Measurements from ENCODE around the gene PERM1.
"Not testable (repeated sequence)": the region's sequence is repeated elsewhere in the genome, so short reads cannot be mapped to it uniquely, and the experiment has no call there.

Gene PERM1

DNA sequence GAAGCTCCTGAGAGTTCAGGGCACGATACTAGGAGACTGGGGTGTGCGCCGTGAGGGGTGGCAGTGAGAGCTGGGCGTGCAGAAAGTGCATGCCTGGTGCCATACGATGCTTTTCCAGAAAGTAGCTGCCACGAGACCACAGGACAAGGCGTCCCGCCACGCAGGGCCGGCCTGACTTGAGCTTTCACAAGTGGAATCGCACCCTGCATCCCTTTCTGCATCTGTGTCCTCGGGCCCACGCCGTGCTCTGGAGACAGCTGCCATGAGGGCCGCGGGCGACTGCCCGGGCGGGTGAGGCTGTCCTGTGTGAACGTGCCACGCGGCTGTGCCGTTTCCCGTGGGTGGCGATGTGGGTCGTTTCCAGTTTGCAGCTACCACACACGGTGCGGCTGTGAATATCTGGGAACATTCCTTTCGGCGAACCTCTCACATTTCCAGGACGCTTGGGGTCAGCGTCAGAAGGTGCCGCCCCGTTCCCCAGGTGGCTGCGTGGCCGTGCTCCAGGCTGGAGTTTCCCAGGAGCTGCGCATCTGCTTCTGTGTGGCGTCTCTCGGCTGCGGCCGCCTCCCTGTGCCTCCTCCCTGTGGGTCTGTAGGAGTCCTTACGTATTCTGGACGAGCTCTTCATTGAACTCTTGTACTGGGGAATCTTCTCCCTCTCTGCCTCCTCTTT, 1.0 kb upstream of the PERM1 start:
- peaks cover 49% of the 10 kb centered on the region for H3K27me3 ChIP-seq (ENCODE audit: control insufficient read depth, insufficient read depth, low read length)
- H3K27ac ChIP-seq (ENCODE audit: low read depth, low read length): no peak overlapping the region
- no peaks in the 10 kb centered on the region for H3K36me3 ChIP-seq (ENCODE audit: control insufficient read depth, insufficient read depth, low read length)
- no peak overlapping the region for H3K4me3 ChIP-seq (ENCODE audit: low read depth, low read length)
- no peak overlapping the region for H3K9ac ChIP-seq (ENCODE audit: low read depth, low read length)
- no peaks in the 10 kb centered on the region for H3K9me3 ChIP-seq (ENCODE audit: control insufficient read depth, insufficient read depth, low read length)
- no peaks in the 10 kb centered on the region for H3K4me1 ChIP-seq (ENCODE audit: control insufficient read depth, insufficient read depth, low read length)

DNA sequence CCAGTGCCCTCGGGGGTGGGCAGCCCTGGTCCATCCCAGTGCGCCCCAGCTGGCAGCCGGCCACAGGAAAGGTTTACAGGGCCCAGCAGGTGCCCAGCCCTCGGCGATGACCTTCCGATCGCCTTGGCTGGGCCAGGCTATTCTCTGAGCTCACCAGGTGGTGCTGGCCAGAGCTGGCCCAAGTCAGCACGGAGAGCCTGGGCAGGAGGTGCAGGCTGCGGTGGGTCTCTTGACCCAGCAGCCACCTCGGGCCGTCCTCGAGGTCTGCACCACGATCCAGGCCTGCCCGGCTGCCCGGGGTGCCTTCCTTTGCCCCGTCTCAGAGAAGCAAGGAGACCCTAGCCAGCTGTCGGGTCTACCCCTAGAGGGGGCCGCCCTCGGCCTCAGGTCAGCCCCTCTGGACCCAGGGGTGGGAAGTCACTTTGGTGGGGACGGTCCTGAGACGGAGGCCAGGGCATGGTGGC, 370 bp downstream of the PERM1 start:
- H3K27me3 ChIP-seq (ENCODE audit: control insufficient read depth, insufficient read depth, low read length): peaks cover 49% of the 10 kb centered on the region
- no peak overlapping the region for H3K4me3 ChIP-seq (ENCODE audit: low read depth, low read length)
- H3K9me3 ChIP-seq (ENCODE audit: control insufficient read depth, insufficient read depth, low read length): no peaks in the 10 kb centered on the region
- no peaks in the 10 kb centered on the region for H3K36me3 ChIP-seq (ENCODE audit: control insufficient read depth, insufficient read depth, low read length)
- no peak overlapping the region for H3K9ac ChIP-seq (ENCODE audit: low read depth, low read length)
- no peaks in the 10 kb centered on the region for H3K4me1 ChIP-seq (ENCODE audit: control insufficient read depth, insufficient read depth, low read length)
- no peak overlapping the region for H3K27ac ChIP-seq (ENCODE audit: low read depth, low read length)

DNA sequence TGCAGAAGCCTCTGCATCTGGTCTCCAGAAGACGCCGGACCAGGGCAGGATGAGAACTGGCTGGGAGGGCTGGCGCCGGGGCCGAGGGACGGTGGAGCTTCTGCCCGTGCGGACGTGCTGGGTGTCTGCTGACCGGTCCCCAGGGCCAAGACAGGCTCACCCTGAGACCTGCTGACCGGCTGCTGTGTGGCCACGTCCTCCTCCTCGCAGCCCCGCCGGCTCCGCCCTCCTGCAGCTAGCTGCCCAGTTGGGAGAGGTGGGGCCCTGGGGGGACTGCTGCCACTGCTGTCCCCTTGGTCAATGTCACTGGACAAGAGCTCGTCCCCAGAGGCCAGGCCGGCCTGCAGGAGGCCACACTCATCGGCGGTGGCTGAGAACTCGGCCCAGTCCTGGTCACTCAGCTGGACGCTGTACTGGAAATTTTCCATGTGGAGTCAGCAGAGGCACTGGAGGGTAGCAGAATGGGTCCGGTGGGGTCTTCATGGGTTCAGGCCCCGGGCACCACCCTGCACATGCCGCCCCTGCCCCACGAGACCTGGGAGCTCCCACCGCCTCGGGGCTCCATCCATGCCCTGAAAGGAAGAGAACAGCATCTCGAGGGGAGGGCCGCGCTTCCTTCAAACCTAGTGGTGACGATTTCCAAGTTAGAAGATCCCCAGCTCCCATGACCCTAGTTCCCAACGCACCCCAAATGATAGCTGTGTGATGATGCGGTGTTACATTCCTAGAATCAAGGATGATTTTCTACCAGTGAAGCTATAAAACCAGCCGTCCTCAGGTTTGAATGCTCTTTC, 1.1 kb downstream of the PERM1 start:
- Histone ChIP-seq H3K4me3 (ENCODE audit: low read depth, low read length) (no peak overlapping the region), H3K27me3 (ENCODE audit: control insufficient read depth, insufficient read depth, low read length) (peaks cover 47% of the 10 kb centered on the region), H3K36me3 (ENCODE audit: control insufficient read depth, insufficient read depth, low read length) (no peaks in the 10 kb centered on the region), H3K4me1 (ENCODE audit: control insufficient read depth, insufficient read depth, low read length) (no peaks in the 10 kb centered on the region), H3K9me3 (ENCODE audit: control insufficient read depth, insufficient read depth, low read length) (no peaks in the 10 kb centered on the region), H3K9ac (ENCODE audit: low read depth, low read length) (no peak overlapping the region), H3K27ac (ENCODE audit: low read depth, low read length) (no peak overlapping the region)

DNA sequence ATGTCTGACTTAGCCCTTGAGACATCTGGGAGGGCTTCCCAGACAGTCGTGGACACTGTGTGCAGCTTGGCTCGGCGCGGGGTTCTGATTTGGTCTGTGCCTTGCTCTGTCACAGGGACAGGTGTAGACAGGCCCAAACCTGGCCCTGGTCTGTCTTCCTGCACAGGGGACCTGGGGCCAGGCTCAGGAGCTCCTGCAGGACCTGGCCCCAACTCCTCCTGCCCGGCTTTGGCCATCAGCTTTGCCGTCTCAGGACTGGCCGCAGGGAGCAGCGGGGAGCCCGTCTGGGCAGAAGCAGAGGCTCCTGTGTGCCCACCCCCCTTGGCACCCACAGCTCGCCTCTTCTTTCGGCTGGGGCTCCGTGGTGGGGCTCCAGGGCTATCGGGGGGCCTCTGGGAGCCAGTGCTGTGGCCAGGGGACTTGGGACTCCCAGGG, 1.7 kb downstream of the PERM1 start:
- Histone ChIP-seq H3K27ac (ENCODE audit: low read depth, low read length) (no peak overlapping the region), H3K9me3 (ENCODE audit: control insufficient read depth, insufficient read depth, low read length) (no peaks in the 10 kb centered on the region), H3K4me3 (ENCODE audit: low read depth, low read length) (no peak overlapping the region), H3K4me1 (ENCODE audit: control insufficient read depth, insufficient read depth, low read length) (no peaks in the 10 kb centered on the region), H3K27me3 (ENCODE audit: control insufficient read depth, insufficient read depth, low read length) (peaks cover 45% of the 10 kb centered on the region), H3K9ac (ENCODE audit: low read depth, low read length) (no peak overlapping the region), H3K36me3 (ENCODE audit: control insufficient read depth, insufficient read depth, low read length) (no peaks in the 10 kb centered on the region)

DNA sequence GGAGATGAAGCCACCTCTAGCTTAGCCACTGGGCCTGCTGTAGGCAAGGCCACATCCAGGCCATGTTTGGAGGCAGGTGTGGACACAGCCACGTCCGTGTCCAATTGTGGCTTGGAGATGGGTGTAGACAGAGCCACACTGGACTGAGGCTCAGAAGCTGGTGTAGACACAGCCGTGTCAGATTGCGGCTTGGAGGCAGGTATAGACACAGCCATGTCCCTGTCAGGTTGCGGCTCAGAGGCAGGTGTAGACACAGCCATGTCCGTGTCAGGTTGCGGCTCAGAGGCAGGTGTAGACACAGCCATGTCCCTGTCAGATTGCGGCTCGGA, 2.2 kb downstream of the PERM1 start:
- no peak overlapping the region for H3K9ac ChIP-seq (ENCODE audit: low read depth, low read length)
- peaks cover 42% of the 10 kb centered on the region for H3K27me3 ChIP-seq (ENCODE audit: control insufficient read depth, insufficient read depth, low read length)
- no peaks in the 10 kb centered on the region for H3K4me1 ChIP-seq (ENCODE audit: control insufficient read depth, insufficient read depth, low read length)
- no peak overlapping the region for H3K4me3 ChIP-seq (ENCODE audit: low read depth, low read length)
- H3K9me3 ChIP-seq (ENCODE audit: control insufficient read depth, insufficient read depth, low read length): no peaks in the 10 kb centered on the region
- H3K36me3 ChIP-seq (ENCODE audit: control insufficient read depth, insufficient read depth, low read length): no peaks in the 10 kb centered on the region
- no peak overlapping the region for H3K27ac ChIP-seq (ENCODE audit: low read depth, low read length)

DNA sequence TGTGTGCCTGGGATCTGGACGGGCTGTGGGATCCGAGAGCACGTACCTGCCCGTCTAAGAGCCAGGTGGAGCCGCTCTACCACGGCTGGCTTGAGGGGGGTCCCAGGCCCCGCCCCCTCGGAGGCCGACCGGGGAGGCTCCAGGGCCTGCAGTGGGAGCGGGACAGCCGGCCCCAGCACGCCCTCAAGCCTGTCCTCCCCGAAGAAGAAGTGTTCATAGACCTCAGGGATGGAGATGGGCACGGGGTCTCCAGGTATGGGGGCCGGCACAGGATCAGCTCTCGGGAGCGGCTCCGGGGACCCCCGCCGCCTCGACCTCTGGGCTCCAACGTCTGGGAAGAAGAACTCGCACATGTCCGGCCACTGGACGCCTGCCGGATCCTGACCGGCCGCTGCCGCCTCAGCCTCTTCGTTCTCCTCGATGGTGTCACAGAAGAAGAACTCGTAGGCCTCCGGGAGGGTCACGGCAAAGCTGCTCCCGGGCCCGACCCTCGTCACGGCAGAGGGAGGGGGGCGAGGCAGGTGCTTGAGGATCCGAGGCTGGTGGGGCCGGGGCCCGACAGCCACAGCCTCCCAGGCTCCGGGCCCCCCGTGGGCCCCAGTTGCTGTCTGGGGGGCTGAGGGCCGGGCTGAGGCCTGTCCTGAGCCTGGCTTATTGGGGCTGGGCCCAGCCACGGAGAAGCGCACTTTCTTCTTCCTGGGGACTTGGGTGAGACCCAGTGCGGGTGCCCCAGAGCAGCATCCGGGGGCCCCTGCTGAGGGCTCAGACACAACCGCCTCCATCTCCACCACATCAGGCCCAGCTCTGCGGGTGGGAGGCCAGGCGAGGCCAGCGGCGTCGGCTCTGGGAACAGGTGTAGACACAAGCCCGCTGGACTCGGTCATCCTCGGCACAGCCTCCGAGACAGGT, 2.8 kb downstream of the PERM1 start:
- H3K4me3 ChIP-seq (ENCODE audit: low read depth, low read length): no peak overlapping the region
- no peak overlapping the region for H3K27ac ChIP-seq (ENCODE audit: low read depth, low read length)

DNA sequence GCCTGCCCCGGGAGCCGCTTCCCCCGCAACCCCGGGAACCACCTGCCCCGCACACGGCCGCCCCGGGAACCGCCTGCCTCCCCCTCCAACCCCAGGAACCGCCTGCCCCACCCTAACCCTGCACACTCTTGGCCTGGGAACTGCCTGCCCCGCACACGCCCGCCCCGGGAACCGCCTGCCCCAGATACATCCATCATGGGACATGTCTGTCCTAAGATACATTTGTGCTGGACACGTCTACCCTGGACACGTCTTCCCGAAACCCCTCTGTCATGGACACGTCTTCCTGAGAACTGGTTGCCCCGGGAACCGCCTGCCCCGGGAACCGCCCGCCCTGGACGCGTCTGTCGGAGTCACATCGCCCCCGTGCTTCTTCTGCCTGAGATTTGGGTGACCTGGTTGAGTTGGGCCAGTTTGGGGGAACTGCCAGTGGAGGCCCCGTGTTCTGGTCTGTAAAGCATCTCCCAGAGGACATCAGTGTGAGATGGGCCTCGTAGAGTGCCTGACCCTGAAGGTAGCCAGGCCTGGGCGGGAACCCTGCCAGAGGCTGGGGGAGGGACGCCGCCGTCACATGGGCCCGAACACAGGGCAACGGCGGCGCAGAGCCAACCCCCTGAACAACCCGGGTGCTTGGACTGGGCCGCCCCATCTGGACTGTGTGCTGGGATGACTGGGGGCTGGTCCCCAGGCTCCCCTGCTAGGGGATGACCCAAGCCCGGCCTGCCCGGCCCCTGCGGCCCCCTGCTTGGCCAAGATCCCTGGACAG, 3.6 kb downstream of the PERM1 start:
- Histone ChIP-seq H3K9me3 (ENCODE audit: control insufficient read depth, insufficient read depth, low read length) (no peaks in the 10 kb centered on the region), H3K36me3 (ENCODE audit: control insufficient read depth, insufficient read depth, low read length) (no peaks in the 10 kb centered on the region), H3K27ac (ENCODE audit: low read depth, low read length) (no peak overlapping the region), H3K4me1 (ENCODE audit: control insufficient read depth, insufficient read depth, low read length) (no peaks in the 10 kb centered on the region), H3K4me3 (ENCODE audit: low read depth, low read length) (no peak overlapping the region), H3K27me3 (ENCODE audit: control insufficient read depth, insufficient read depth, low read length) (peaks cover 35% of the 10 kb centered on the region), H3K9ac (ENCODE audit: low read depth, low read length) (no peak overlapping the region)

More for the DNA sequence above, 2.8 kb downstream of the PERM1 start:
- Histone ChIP-seq H3K9me3 (ENCODE audit: control insufficient read depth, insufficient read depth, low read length) (no peaks in the 10 kb centered on the region), H3K9ac (ENCODE audit: low read depth, low read length) (no peak overlapping the region), H3K27me3 (ENCODE audit: control insufficient read depth, insufficient read depth, low read length) (peaks cover 39% of the 10 kb centered on the region), H3K36me3 (ENCODE audit: control insufficient read depth, insufficient read depth, low read length) (no peaks in the 10 kb centered on the region), H3K4me1 (ENCODE audit: control insufficient read depth, insufficient read depth, low read length) (no peaks in the 10 kb centered on the region)

DNA sequence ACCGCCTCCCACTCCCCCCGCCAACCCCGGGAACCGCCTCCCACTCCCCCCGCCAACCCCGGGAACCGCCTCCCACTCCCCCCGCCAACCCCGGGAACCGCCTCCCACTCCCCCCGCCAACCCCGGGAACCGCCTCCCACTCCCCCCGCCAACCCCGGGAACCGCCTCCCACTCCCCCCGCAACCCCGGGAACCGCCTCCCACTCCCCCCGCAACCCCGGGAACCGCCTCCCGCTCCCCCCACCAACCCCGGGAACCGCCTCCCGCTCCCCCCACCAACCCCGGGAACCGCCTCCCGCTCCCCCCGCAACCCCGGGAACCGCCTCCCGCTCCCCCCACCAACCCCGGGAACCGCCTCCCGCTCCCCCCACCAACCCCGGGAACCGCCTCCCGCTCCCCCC, 5.1 kb downstream of the PERM1 start:
- not testable (repeated sequence) for H3K36me3 ChIP-seq (ENCODE audit: control insufficient read depth, insufficient read depth, low read length); H3K4me3 ChIP-seq (ENCODE audit: low read depth, low read length); H3K4me1 ChIP-seq (ENCODE audit: control insufficient read depth, insufficient read depth, low read length); H3K27ac ChIP-seq (ENCODE audit: low read depth, low read length); H3K9me3 ChIP-seq (ENCODE audit: control insufficient read depth, insufficient read depth, low read length); H3K9ac ChIP-seq (ENCODE audit: low read depth, low read length)
- H3K27me3 ChIP-seq (ENCODE audit: control insufficient read depth, insufficient read depth, low read length): peaks cover 25% of the 10 kb centered on the region

DNA sequence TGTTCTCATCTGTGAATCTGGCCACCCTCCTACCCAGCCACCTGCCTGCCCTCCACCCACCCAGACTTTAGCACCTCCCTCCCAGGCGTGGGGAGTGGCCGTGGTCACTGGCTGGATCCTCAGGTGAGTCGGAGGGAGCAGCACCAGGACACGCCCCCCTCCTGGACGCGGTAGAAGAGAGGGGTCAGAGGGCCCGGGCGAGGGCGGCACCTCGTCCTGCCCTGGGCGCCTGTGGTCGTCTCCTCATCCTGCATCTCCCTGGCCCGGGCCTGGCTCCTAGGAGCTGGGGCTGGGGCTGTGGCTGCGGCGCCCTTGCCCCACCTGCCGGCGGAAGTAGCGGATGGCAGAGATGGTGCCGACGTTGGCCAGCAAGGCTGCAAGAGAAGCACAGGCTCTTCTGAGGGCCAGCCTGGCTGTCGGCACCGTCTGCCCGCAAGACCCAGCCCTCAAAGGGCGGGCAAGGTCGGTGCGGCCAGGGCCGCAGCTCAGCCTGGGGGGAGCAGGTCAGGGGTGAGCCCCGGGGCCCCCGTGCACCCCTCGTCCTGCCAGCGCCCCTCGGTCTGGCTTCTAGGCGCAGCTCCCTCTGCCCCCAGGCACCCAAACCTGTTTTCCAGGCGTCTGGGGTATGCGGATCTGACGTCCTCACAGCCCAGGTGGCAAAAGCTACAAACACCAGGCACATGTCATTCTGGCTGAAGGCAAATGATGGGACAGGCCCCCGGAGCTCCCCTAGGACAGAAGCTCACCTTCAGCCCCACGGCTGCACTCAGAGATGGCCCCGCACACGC, 5.8 kb downstream of the PERM1 start:
- Histone ChIP-seq H3K27me3 (ENCODE audit: control insufficient read depth, insufficient read depth, low read length) (peaks cover 20% of the 10 kb centered on the region), H3K36me3 (ENCODE audit: control insufficient read depth, insufficient read depth, low read length) (no peaks in the 10 kb centered on the region), H3K27ac (ENCODE audit: low read depth, low read length) (no peak overlapping the region), H3K9me3 (ENCODE audit: control insufficient read depth, insufficient read depth, low read length) (no peaks in the 10 kb centered on the region), H3K4me3 (ENCODE audit: low read depth, low read length) (no peak overlapping the region), H3K4me1 (ENCODE audit: control insufficient read depth, insufficient read depth, low read length) (no peaks in the 10 kb centered on the region), H3K9ac (ENCODE audit: low read depth, low read length) (no peak overlapping the region)

DNA sequence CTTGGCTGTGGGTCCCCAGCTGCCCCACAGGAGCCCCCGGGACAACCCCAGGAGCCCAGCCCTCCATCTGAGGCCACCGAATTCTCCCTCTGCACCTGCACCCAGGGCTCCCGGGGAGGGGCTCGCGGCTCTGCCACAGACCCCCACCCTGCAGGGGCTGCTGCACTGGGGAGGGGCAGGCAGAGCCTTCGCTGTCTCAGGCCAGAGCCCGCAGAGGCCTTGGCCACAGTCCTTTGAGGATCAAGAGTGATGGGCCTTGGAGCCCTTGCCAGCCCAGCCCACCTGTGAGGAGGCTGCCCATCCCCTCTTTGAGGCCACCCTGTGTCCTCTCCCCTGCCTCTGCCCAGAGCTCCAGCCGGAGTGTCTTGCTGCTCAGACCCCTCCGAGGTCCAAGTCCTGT, 6.5 kb downstream of the PERM1 start:
- no peak overlapping the region for H3K9ac ChIP-seq (ENCODE audit: low read depth, low read length)
- H3K4me1 ChIP-seq (ENCODE audit: control insufficient read depth, insufficient read depth, low read length): no peaks in the 10 kb centered on the region
- no peak overlapping the region for H3K27ac ChIP-seq (ENCODE audit: low read depth, low read length)
- H3K4me3 ChIP-seq (ENCODE audit: low read depth, low read length): no peak overlapping the region
- H3K27me3 ChIP-seq (ENCODE audit: control insufficient read depth, insufficient read depth, low read length): peaks cover 22% of the 10 kb centered on the region
- no peaks in the 10 kb centered on the region for H3K36me3 ChIP-seq (ENCODE audit: control insufficient read depth, insufficient read depth, low read length)
- H3K9me3 ChIP-seq (ENCODE audit: control insufficient read depth, insufficient read depth, low read length): no peaks in the 10 kb centered on the region

Data from HUES48 (cell line).